GM19463 (cell line): ENCODE measurements around the gene ZNF362.

Experiments used
- ATAC-seq: cut with Tn5 transposase; IDR thresholded peaks from one replicate; pipeline ENCODE4 v1.9.1; 2021; ENCODE audit warnings: mild to moderate bottlenecking, moderate library complexity; ENCODE audit not compliant: unreplicated experiment

Gene ZNF362

GRCh38 chr1:33267468-33268205 lies 11.3 kb downstream of the ZNF362 start:
- no peak for ATAC-seq

- ATAC-seq = no peak
Observed at GRCh38 chr1:33268457-33268856, 12.2 kb downstream of the ZNF362 start.

- ATAC-seq = no peak
Observed at GRCh38 chr1:33268927-33269610, 12.8 kb downstream of the ZNF362 start.

GRCh38 chr1:33269621-33270020 lies 13.3 kb downstream of the ZNF362 start:
- ATAC-seq = no peak

GRCh38 chr1:33270379-33270778 lies 14.1 kb downstream of the ZNF362 start:
- ATAC-seq = no peak

GRCh38 chr1:33270808-33271465 lies 14.6 kb downstream of the ZNF362 start:
- ATAC-seq = no peak

- no peak for ATAC-seq
Observed at GRCh38 chr1:33271666-33272505, 15.6 kb downstream of the ZNF362 start.

- ATAC-seq = no peak
Observed at GRCh38 chr1:33272509-33272908, 16.2 kb downstream of the ZNF362 start.

- no peak for ATAC-seq
Observed at GRCh38 chr1:33272930-33273329, 16.6 kb downstream of the ZNF362 start.

GRCh38 chr1:33273406-33273805 lies 17.1 kb downstream of the ZNF362 start:
- no peak for ATAC-seq

GRCh38 chr1:33273961-33274371 lies 17.7 kb downstream of the ZNF362 start:
- no peak for ATAC-seq

GRCh38 chr1:33274446-33274845 lies 18.2 kb downstream of the ZNF362 start:
- no peak for ATAC-seq

- ATAC-seq = no peak
Observed at GRCh38 chr1:33275195-33275594, 18.9 kb downstream of the ZNF362 start.

- ATAC-seq = no peak
Observed at GRCh38 chr1:33275706-33276572, 19.6 kb downstream of the ZNF362 start.

- no peak for ATAC-seq
Observed at GRCh38 chr1:33276573-33277298, 20.4 kb downstream of the ZNF362 start.

- ATAC-seq = no peak
Observed at GRCh38 chr1:33277488-33278084, 21.3 kb downstream of the ZNF362 start.

- ATAC-seq = no peak
Observed at GRCh38 chr1:33280091-33280661, 23.9 kb downstream of the ZNF362 start.

- no peak for ATAC-seq
Observed at GRCh38 chr1:33281554-33282303, 25.4 kb downstream of the ZNF362 start.
